Measurements from ENCODE around the gene TNFRSF21.

The TNFRSF21 gene, protein sequence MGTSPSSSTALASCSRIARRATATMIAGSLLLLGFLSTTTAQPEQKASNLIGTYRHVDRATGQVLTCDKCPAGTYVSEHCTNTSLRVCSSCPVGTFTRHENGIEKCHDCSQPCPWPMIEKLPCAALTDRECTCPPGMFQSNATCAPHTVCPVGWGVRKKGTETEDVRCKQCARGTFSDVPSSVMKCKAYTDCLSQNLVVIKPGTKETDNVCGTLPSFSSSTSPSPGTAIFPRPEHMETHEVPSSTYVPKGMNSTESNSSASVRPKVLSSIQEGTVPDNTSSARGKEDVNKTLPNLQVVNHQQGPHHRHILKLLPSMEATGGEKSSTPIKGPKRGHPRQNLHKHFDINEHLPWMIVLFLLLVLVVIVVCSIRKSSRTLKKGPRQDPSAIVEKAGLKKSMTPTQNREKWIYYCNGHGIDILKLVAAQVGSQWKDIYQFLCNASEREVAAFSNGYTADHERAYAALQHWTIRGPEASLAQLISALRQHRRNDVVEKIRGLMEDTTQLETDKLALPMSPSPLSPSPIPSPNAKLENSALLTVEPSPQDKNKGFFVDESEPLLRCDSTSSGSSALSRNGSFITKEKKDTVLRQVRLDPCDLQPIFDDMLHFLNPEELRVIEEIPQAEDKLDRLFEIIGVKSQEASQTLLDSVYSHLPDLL

DNA sequence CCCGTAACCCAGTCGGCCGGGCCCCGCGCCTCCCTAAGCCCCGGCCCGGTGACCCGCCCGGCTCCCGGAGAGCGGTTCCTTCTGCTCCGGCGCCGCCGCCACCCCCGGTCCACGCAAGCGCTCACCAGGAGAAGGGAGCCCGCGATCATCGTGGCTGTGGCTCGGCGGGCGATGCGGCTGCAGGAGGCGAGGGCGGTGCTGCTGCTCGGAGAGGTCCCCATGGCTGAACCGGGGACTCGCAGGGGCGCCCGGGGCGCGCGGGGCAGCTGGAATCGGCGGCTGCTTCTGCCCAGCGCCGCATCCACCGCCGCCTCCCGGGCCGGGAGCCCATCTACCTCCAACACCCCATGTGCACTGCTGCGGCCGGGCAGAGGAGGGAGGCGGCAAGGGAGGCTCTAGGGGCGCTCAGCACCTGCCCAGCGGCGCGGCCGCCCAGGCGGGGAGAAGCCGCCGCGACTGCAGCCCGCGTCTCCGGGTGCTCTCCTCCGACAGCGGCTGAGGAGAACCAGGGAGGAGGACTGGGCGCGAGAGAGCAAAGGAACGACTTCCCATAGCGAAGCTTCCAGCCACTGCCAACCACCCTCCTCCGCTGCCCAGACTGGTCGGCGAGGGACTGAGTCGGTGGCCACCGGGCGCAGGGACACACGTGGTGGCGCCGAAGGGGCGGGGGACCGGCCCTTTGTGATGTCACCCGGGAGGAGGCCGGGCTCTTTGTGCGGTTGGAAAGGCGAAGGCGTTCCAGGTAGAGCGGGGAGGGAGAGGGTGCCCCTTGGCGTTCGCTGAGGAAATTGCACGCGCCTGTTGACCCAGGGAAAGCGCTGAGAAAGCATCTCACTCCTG, at the start of gene TNFRSF21:
TNFRSF21 (minus strand) TSS at position 615 of the 840 bp plus-strand sequence; CDS start at position 221, 394 bp downstream.
- peak within 1 kb of the TSS; percentile 96 for H3K4me3 ChIP-seq (ENCODE audit: low read length)
- DNase-seq (ENCODE audit: low read depth), result peak; percentile 93
- TF ChIP-seq, protein P1, sequence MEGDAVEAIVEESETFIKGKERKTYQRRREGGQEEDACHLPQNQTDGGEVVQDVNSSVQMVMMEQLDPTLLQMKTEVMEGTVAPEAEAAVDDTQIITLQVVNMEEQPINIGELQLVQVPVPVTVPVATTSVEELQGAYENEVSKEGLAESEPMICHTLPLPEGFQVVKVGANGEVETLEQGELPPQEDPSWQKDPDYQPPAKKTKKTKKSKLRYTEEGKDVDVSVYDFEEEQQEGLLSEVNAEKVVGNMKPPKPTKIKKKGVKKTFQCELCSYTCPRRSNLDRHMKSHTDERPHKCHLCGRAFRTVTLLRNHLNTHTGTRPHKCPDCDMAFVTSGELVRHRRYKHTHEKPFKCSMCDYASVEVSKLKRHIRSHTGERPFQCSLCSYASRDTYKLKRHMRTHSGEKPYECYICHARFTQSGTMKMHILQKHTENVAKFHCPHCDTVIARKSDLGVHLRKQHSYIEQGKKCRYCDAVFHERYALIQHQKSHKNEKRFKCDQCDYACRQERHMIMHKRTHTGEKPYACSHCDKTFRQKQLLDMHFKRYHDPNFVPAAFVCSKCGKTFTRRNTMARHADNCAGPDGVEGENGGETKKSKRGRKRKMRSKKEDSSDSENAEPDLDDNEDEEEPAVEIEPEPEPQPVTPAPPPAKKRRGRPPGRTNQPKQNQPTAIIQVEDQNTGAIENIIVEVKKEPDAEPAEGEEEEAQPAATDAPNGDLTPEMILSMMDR (IDR thresholded peaks at IDR 0.05; ENCODE audit: insufficient read depth, low read depth, low read length, missing control alignments), result peak; percentile 99

GRCh38 chr6:47358440-47359225, 48.9 kb upstream of the TNFRSF21 start:
- TF ChIP-seq, protein P1 (IDR thresholded peaks at IDR 0.05; ENCODE audit: insufficient read depth, low read depth, low read length, missing control alignments), result no peak
- DNase-seq (ENCODE audit: low read depth), result no peak
- no peak overlapping the region for H3K4me3 ChIP-seq (ENCODE audit: low read length)

DNA sequence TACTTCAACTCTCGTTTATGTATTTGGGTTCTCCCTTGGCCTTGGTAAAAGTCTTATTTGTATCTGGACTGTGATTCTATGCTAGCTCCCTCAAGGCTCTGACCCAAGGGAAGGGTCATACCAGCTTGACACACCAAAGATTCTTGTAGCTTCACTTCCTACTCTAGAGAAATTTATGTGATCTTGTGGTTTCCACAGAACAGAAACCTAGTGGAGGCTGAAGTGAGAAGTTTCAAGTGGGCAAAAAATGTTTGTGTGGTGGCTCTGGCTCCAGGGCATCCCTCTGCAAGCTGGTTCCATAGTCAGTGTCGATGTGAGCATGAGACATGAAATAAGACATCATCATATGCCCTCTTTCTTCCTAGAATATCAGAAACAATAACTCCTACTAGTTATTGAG, 48.1 kb upstream of the TNFRSF21 start:
- DNase-seq (ENCODE audit: low read depth), result no peak
- no peak overlapping the region for H3K4me3 ChIP-seq (ENCODE audit: low read length)
- TF ChIP-seq, protein P1 (IDR thresholded peaks at IDR 0.05; ENCODE audit: insufficient read depth, low read depth, low read length, missing control alignments), result no peak

DNA sequence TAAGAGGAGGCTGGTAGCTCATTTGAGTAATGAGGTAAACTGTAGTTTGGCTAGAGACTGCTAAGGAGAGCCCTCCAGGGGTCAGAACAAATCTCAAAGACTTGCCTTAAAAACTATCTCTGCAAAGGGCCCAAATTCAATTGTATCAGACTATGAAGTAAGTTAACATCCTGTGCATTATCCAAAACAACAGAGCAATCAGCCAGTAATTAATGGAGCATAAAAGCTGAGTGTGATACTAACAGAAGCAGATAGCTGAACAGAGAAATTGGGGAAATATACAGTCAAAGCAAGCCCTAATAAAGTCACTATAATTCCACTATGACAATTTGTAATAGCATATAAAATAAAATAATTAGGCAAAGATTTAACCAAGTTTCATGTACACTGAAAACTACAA, 45.8 kb upstream of the TNFRSF21 start:
- no peak overlapping the region for H3K4me3 ChIP-seq (ENCODE audit: low read length)
- DNase-seq (ENCODE audit: low read depth), result no peak
- TF ChIP-seq, protein P1 (IDR thresholded peaks at IDR 0.05; ENCODE audit: insufficient read depth, low read depth, low read length, missing control alignments), result no peak

- H3K4me3 ChIP-seq (ENCODE audit: low read length), result no peak overlapping the region
- peak; percentile 22 for DNase-seq (ENCODE audit: low read depth)
- TF ChIP-seq, protein P1 (IDR thresholded peaks at IDR 0.05; ENCODE audit: insufficient read depth, low read depth, low read length, missing control alignments), result no peak
Measured at GRCh38 chr6:47353871-47354270, 44.2 kb upstream of the TNFRSF21 start.

DNA sequence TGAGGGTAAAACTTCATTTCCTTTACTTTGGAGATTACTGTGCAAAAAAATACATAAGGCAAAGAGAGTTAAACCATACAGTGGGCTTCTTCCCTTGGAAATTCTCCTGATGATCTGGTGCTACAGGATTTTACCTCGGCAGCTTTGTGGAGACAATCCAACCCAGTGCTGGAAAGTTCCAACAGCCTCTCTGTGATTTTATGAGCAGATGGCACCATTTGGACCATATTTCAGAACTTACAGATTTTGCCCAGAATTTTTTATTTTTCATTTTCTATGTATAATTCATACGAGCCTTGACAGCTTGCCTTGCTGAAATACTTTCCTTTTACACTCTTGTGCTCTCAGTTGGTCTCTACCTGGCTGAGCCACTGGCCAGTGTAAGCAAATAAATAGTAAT, 43.3 kb upstream of the TNFRSF21 start:
- no peak for DNase-seq (ENCODE audit: low read depth)
- TF ChIP-seq, protein P1 (IDR thresholded peaks at IDR 0.05; ENCODE audit: insufficient read depth, low read depth, low read length, missing control alignments), result no peak

More for the DNA sequence above, 43.3 kb upstream of the TNFRSF21 start:
- no peak overlapping the region for H3K4me3 ChIP-seq (ENCODE audit: low read length)
